Smooth muscle cell (in vitro differentiated cells): ENCODE data around the gene DHX9. TPM values are rescaled to one million over a fixed set of nuclear protein-coding genes. Genes with fewer than 3 reads are reported as not detected.

Experiments
- DNase-seq: peaks from one replicate; lab custom pipeline; 2025; ENCODE audit not compliant: unreplicated experiment; lab: John Stamatoyannopoulos, UW
- H2AFZ ChIP-seq: fragments of 200-600 bp; sonication (generic); 2 replicates; pipeline ENCODE4 v1.6.0; 2016; ENCODE audit warnings: antibody characterized with exemption, low read depth, mild to moderate bottlenecking
- H3F3A ChIP-seq: fragments of 200-600 bp; sonication (generic); 2 replicates; pipeline ENCODE4 v1.6.0; 2017; ENCODE audit warnings: antibody characterized with exemption, low read depth
- H3K27ac ChIP-seq: fragments of 200-600 bp; sonication (generic); 2 replicates; pipeline ENCODE4 v1.5.1; 2016; ENCODE audit warnings: low read depth, mild to moderate bottlenecking
- H3K27me3 ChIP-seq: fragments of 200-600 bp; sonication (generic); 2 replicates; pipeline ENCODE4 v1.6.1; 2016; ENCODE audit warnings: low read depth, mild to moderate bottlenecking
- H3K36me3 ChIP-seq: fragments of 200-600 bp; sonication (generic); 2 replicates; pipeline ENCODE4 v1.5.1; 2016; ENCODE audit warnings: low read depth
- H3K4me1 ChIP-seq: fragments of 200-600 bp; sonication (generic); 2 replicates; pipeline ENCODE4 v1.5.1; 2016; ENCODE audit warnings: low read depth
- H3K4me2 ChIP-seq: fragments of 200-600 bp; sonication (generic); 2 replicates; pipeline ENCODE4 v1.6.0; 2016; ENCODE audit warnings: mild to moderate bottlenecking
- H3K4me3 ChIP-seq: fragments of 200-600 bp; sonication (generic); 2 replicates; pipeline ENCODE4 v1.5.1; 2016; ENCODE audit warnings: mild to moderate bottlenecking
- H3K79me2 ChIP-seq: fragments of 200-600 bp; sonication (generic); 2 replicates; pipeline ENCODE4 v1.6.0; 2016; ENCODE audit warnings: low read depth, mild to moderate bottlenecking
- H3K9ac ChIP-seq: fragments of 200-600 bp; sonication (generic); 2 replicates; pipeline ENCODE4 v1.6.0; 2016; ENCODE audit warnings: low read depth
- H3K9me3 ChIP-seq: fragments of 200-600 bp; sonication (generic); replicated peaks from 2 replicates; pipeline ENCODE4 v1.5.1; 2016; ENCODE audit warnings: low read depth
- H4K20me1 ChIP-seq: fragments of 200-600 bp; sonication (generic); 2 replicates; pipeline ENCODE4 v1.6.0; 2016; ENCODE audit warnings: low read depth
- WGBS: methylation state at CpG from one replicate; pipeline ENCODE4 v1.1.7; 2016; ENCODE audit warnings: low lambda C conversion rate; 5-methylcytosine and 5-hydroxymethylcytosine counted together
- polyA plus RNA-seq: library from polyadenylated mRNA; unstranded; fragments of >200 nt; fragmentation: Nextera tagmentation; extraction: Ambion mirVana; gene quantifications from 2 replicates; pipeline ENCODE4 v1.2.1, GENCODE V29; 2016
- total RNA-seq: library from RNA; depleted of rRNA; stranded (reverse); fragments of >200 nt; gene quantifications from 2 replicates; pipeline ENCODE4 v1.2.3, GENCODE V29; 2014
- TF ChIP-seq, protein P1 (sequence below): fragments of 200-600 bp; sonication (generic); IDR thresholded peaks from 2 replicates; pipeline ENCODE4 v1.5.1; 2017; ENCODE audit warnings: borderline replicate concordance, mild to moderate bottlenecking, antibody characterized with exemption; ENCODE audit not compliant: insufficient read depth, poor library complexity, severe bottlenecking

Gene DHX9
- total and polyA plus RNA-seq, 2 experiments from 2014 or later: 65.4 to 99.2 TPM

- Histone ChIP-seq H3K79me2 (no peaks in the 10 kb centered on the region), H3K4me2 (no peak overlapping the region), H3K4me3 (no peak overlapping the region), H3F3A (no peaks in the 10 kb centered on the region), H4K20me1 (no peaks in the 10 kb centered on the region), H2AFZ (no peak overlapping the region), H3K27me3 (no peaks in the 10 kb centered on the region), H3K36me3 (no peaks in the 10 kb centered on the region), H3K9ac (no peak overlapping the region), H3K4me1 (no peaks in the 10 kb centered on the region), H3K9me3 (no peaks in the 10 kb centered on the region), H3K27ac (no peak overlapping the region)
- WGBS: 96% methylated on average over 4 of the region's 4 CpGs
- no peak for DNase-seq
- TF ChIP-seq, protein P1, sequence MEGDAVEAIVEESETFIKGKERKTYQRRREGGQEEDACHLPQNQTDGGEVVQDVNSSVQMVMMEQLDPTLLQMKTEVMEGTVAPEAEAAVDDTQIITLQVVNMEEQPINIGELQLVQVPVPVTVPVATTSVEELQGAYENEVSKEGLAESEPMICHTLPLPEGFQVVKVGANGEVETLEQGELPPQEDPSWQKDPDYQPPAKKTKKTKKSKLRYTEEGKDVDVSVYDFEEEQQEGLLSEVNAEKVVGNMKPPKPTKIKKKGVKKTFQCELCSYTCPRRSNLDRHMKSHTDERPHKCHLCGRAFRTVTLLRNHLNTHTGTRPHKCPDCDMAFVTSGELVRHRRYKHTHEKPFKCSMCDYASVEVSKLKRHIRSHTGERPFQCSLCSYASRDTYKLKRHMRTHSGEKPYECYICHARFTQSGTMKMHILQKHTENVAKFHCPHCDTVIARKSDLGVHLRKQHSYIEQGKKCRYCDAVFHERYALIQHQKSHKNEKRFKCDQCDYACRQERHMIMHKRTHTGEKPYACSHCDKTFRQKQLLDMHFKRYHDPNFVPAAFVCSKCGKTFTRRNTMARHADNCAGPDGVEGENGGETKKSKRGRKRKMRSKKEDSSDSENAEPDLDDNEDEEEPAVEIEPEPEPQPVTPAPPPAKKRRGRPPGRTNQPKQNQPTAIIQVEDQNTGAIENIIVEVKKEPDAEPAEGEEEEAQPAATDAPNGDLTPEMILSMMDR: no peak
Observed at GRCh38 chr1:182811975-182812722, 27.0 kb upstream of the DHX9 start.

DNA sequence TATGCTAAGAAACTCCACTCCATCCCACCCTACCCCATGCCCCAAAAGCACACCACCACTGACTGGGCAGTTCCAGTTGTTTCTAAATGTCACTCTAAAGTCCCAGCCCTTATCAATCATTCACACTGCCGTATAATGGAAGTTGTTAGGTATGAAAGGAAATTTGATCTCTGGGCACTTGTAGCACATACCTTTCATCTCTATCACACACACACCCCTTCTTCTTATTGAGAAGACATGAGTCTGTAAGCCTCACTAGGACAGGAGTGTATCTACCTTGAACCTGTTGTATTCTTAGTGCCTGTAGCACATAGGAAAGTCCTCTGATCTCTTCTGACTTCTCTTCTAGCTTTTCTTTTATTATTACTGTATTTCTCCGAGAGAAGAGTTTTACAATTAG lies 22.3 kb upstream of the DHX9 start:
- no peak overlapping the region for H3K27ac ChIP-seq
- no peaks in the 10 kb centered on the region for H3K79me2 ChIP-seq
- no peaks in the 10 kb centered on the region for H4K20me1 ChIP-seq
- WGBS: 90% methylated on average over 2 of the region's 2 CpGs
- H3K4me2 ChIP-seq: no peak overlapping the region
- no peak overlapping the region for H2AFZ ChIP-seq
- TF ChIP-seq, protein P1: no peak
- H3K27me3 ChIP-seq: no peaks in the 10 kb centered on the region
- no peak for DNase-seq
- H3K9me3 ChIP-seq: no peaks in the 10 kb centered on the region
- no peaks in the 10 kb centered on the region for H3K36me3 ChIP-seq
- H3K4me1 ChIP-seq: no peaks in the 10 kb centered on the region
- no peak overlapping the region for H3K9ac ChIP-seq
- no peak overlapping the region for H3K4me3 ChIP-seq
- H3F3A ChIP-seq: no peaks in the 10 kb centered on the region

- no peak for DNase-seq
- no peaks in the 10 kb centered on the region for H3K27me3 ChIP-seq
- H3K79me2 ChIP-seq: no peaks in the 10 kb centered on the region
- 97% methylated on average over 3 of the region's 3 CpGs for WGBS
- H3F3A ChIP-seq: no peaks in the 10 kb centered on the region
- H3K9ac ChIP-seq: no peak overlapping the region
- H3K9me3 ChIP-seq: no peaks in the 10 kb centered on the region
- no peak overlapping the region for H2AFZ ChIP-seq
- no peaks in the 10 kb centered on the region for H4K20me1 ChIP-seq
- H3K27ac ChIP-seq: no peak overlapping the region
- no peaks in the 10 kb centered on the region for H3K4me1 ChIP-seq
- no peak overlapping the region for H3K4me2 ChIP-seq
- H3K36me3 ChIP-seq: no peaks in the 10 kb centered on the region
- TF ChIP-seq, protein P1: no peak
- no peak overlapping the region for H3K4me3 ChIP-seq
Observed at GRCh38 chr1:182817802-182818201, 21.3 kb upstream of the DHX9 start.

GRCh38 chr1:182823220-182823619 lies 15.9 kb upstream of the DHX9 start:
- no peak overlapping the region for H3K27ac ChIP-seq
- no peak overlapping the region for H3K4me3 ChIP-seq
- H3K36me3 ChIP-seq: no peaks in the 10 kb centered on the region
- WGBS: 89% methylated on average over 3 of the region's 3 CpGs
- H2AFZ ChIP-seq: no peak overlapping the region
- no peak overlapping the region for H3K4me2 ChIP-seq
- H3K4me1 ChIP-seq: no peaks in the 10 kb centered on the region
- H3K79me2 ChIP-seq: no peaks in the 10 kb centered on the region
- H3K9me3 ChIP-seq: no peaks in the 10 kb centered on the region
- H3K9ac ChIP-seq: no peak overlapping the region
- DNase-seq: no peak
- H3K27me3 ChIP-seq: no peaks in the 10 kb centered on the region
- no peaks in the 10 kb centered on the region for H3F3A ChIP-seq
- TF ChIP-seq, protein P1: no peak
- no peaks in the 10 kb centered on the region for H4K20me1 ChIP-seq
